HG02973 (cell line): ENCODE results near the gene KRTAP4-3.
"Not testable (repeated sequence)": the region's sequence is repeated elsewhere in the genome, so short reads cannot be mapped to it uniquely, and the experiment has no call there.

Source experiments
- ATAC-seq: cut with Tn5 transposase; IDR thresholded peaks from one replicate; pipeline ENCODE4 v1.9.1; 2021; ENCODE audit warnings: moderate library complexity; ENCODE audit not compliant: unreplicated experiment

Gene KRTAP4-3

DNA sequence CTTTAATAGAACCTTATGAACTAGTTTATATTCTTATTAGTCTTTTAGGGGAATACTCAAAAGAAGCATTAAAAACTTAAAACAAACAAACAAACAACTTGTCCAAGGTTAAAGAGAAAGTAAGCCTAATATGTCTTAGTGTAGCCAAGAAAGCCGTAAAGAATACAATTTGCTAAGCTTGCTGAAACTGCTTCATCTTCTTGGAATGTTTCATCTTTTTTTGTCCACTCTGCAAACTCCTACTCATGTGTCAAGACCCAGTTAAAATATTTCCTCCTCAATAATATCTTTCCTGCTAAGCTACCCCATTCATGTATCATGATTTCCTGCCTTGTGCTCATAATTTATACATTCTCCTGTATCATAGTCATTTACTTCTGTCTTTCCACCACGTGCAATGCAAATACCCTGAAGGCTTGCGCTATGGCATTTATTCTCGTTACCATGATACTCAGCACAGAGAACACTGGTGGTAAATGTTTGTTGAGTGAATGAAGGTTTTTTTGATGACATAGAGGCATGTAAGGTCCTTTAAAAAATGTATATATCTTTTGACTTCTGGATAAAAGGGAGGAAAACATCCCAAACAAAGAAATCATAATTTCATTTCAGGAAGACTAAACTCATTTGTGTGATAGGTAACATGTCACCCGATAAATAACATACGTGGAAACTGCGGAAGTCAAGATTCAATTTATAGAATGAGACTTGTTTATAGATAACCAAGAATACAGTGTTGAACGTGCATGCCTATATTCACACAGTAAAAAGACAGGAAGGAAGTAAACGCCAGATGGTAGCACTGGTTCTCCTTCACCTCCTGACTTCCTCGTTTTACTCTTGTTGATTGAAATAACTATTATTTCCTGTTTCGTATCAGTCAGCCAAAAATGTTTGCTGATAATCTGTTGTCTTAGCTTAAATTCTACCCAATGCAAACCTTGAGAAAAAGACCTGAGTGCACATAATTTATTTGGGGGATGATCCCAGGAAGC is 48.0 kb downstream of the KRTAP4-3 start:
- ATAC-seq, result not testable (repeated sequence)

DNA sequence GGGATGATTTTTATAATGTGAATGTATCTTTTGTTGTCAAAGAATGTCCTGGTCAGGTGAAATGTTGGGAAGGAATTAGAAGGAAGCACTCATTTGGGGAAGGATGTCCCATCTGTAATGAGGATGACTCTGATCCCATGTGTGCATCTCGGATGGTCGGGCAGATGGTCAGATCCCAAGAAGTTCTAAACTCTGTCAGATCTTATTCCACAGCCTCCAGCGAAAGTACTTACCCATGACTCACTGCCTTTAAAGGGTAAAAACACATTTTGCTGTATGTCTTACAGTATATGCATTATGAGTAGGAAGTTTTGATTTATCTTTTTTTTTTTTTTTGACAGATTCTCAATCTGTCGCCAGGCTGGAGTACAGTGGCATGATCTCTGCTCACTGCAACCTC is 49.3 kb downstream of the KRTAP4-3 start:
- no peak for ATAC-seq

- not testable (repeated sequence) for ATAC-seq
These were observed 50.1 kb downstream of the KRTAP4-3 start, which contains the start of gene KRTAP4-11 for GRCh38 chr17:41117846-41118386. KRTAP4-11 (minus strand) TSS chr17:41118373; CDS start chr17:41118315, 58 bp downstream.
